ENCODE measurements around the gene MRPS26.
"Not testable (repeated sequence)": the region's sequence is repeated elsewhere in the genome, so short reads cannot be mapped to it uniquely, and the experiment has no call there.

The MRPS26 gene

GRCh38 chr20:3011752-3012151, 34.1 kb upstream of the MRPS26 start:
- H3K4me3 ChIP-seq (ENCODE audit: low read depth, low read length), result no peak overlapping the region
- peaks cover 18% of the 10 kb centered on the region for H3K36me3 ChIP-seq
- H3K9me3 ChIP-seq (ENCODE audit: severe bottlenecking), result no peaks in the 10 kb centered on the region
- no peak overlapping the region for H3K27ac ChIP-seq
- no peaks in the 10 kb centered on the region for H3K27me3 ChIP-seq (ENCODE audit: insufficient read depth, low read depth, severe bottlenecking)
- DNase-seq, result no peak
- TF ChIP-seq CTCF (IDR thresholded peaks at IDR 0.05; ENCODE audit: low read depth, low read length), result no peak

- no peak overlapping the region for H3K4me3 ChIP-seq (ENCODE audit: low read depth, low read length)
- H3K36me3 ChIP-seq, result peaks cover 9% of the 10 kb centered on the region
- no peaks in the 10 kb centered on the region for H3K27me3 ChIP-seq (ENCODE audit: insufficient read depth, low read depth, severe bottlenecking)
- no peak overlapping the region for H3K27ac ChIP-seq
- no peak for DNase-seq
- no peak for TF ChIP-seq CTCF (IDR thresholded peaks at IDR 0.05; ENCODE audit: low read depth, low read length)
- H3K9me3 ChIP-seq (ENCODE audit: severe bottlenecking), result no peaks in the 10 kb centered on the region
Observed at GRCh38 chr20:3013771-3014170, 32.1 kb upstream of the MRPS26 start.

GRCh38 chr20:3014179-3014578, 31.7 kb upstream of the MRPS26 start:
- peaks cover 9% of the 10 kb centered on the region for H3K36me3 ChIP-seq
- DNase-seq, result no peak
- no peaks in the 10 kb centered on the region for H3K27me3 ChIP-seq (ENCODE audit: insufficient read depth, low read depth, severe bottlenecking)
- no peaks in the 10 kb centered on the region for H3K9me3 ChIP-seq (ENCODE audit: severe bottlenecking)
- no peak overlapping the region for H3K27ac ChIP-seq
- H3K4me3 ChIP-seq (ENCODE audit: low read depth, low read length), result no peak overlapping the region
- no peak for TF ChIP-seq CTCF (IDR thresholded peaks at IDR 0.05; ENCODE audit: low read depth, low read length)

GRCh38 chr20:3014662-3015061, 31.2 kb upstream of the MRPS26 start:
- Histone ChIP-seq H3K36me3 (peaks cover 9% of the 10 kb centered on the region), H3K4me3 (ENCODE audit: low read depth, low read length) (no peak overlapping the region), H3K9me3 (ENCODE audit: severe bottlenecking) (no peaks in the 10 kb centered on the region), H3K27me3 (ENCODE audit: insufficient read depth, low read depth, severe bottlenecking) (no peaks in the 10 kb centered on the region), H3K27ac (no peak overlapping the region)
- DNase-seq, result no peak
- no peak for TF ChIP-seq CTCF (IDR thresholded peaks at IDR 0.05; ENCODE audit: low read depth, low read length)

GRCh38 chr20:3015302-3015701, 30.6 kb upstream of the MRPS26 start:
- not testable (repeated sequence) for H3K27ac ChIP-seq; H3K36me3 ChIP-seq; H3K4me3 ChIP-seq (ENCODE audit: low read depth, low read length); H3K27me3 ChIP-seq (ENCODE audit: insufficient read depth, low read depth, severe bottlenecking); DNase-seq; H3K9me3 ChIP-seq (ENCODE audit: severe bottlenecking)

GRCh38 chr20:3021327-3021726, 24.5 kb upstream of the MRPS26 start:
- H3K27me3 ChIP-seq (ENCODE audit: insufficient read depth, low read depth, severe bottlenecking), result no peaks in the 10 kb centered on the region
- DNase-seq, result no peak
- TF ChIP-seq CTCF (IDR thresholded peaks at IDR 0.05; ENCODE audit: low read depth, low read length), result no peak
- H3K4me3 ChIP-seq (ENCODE audit: low read depth, low read length), result no peak overlapping the region
- peak overlapping the region; percentile 20; the same call in 1 of the 2 replicates for H3K27ac ChIP-seq
- H3K36me3 ChIP-seq, result peaks cover 42% of the 10 kb centered on the region
- peaks cover 3% of the 10 kb centered on the region for H3K9me3 ChIP-seq (ENCODE audit: severe bottlenecking)

Measured in WERI-Rb-1 (cell line).